ENCODE results near the gene ANK3.

Gene ANK3

DNA sequence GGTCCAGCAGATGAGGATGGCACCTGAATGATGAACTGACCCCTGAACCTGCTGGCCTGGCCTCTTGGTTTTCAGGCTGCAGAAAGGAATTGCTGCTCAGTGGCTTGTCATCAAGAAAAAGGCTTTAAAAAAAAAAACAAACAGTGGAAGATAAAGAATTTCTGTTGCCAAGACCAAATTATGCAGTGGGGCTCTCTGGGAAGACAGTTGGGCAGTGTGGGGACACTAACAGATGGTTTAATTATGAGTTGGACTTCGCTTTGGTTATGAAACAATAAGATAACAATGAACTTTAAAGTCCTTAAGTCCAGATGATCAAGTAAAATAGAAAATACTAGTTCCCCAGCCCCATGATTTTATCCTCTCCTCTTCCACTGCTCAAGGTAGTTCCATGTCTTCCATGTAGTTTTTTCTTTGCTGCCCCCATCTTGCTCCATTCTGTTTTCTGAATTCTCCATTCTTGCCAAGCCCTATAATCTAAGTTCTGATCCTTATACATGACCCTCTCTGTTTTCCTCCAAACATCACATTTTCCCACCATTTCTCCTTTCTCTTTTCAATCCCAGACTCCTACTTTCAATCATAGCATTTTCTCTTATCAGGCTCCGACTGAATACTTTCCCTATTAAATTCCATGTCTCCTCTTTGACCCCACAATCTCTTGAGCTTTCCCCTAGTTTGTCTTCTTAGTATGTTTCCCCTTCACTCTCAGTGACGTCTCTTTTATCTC is 52.6 kb downstream of the ANK3 start:
- H3K9me3 ChIP-seq (ENCODE audit: control insufficient read depth, insufficient read depth, low read length): no peaks in the 10 kb centered on the region
- H3K36me3 ChIP-seq (ENCODE audit: insufficient read depth, low read length): no peaks in the 10 kb centered on the region
- no peak overlapping the region for H3K9ac ChIP-seq (ENCODE audit: low read depth, low read length)
- peaks cover 10% of the 10 kb centered on the region; the same call in 1 of the 2 replicates for H3K4me1 ChIP-seq (ENCODE audit: insufficient read depth, low read length)

DNA sequence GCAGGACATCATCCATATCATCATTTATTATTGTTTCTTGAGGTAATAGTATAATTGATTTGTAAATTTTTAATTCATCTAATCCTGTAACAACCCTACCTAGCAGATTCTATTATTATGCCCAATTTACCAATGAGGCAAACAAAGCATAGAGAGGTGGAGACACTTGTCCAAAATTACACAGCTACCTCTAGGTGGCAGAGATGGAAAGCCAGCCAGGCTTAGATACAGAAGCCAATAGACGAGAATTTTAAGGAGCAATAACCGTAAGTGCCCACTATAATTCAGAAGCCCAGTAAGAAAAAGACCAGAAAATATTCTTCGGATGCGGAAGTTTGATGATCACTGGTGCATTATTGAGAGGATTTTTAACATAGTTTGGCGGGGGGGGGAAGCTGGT is 54.0 kb downstream of the ANK3 start:
- peaks cover 10% of the 10 kb centered on the region; the same call in 1 of the 2 replicates for H3K4me1 ChIP-seq (ENCODE audit: insufficient read depth, low read length)
- no peak overlapping the region for H3K9ac ChIP-seq (ENCODE audit: low read depth, low read length)
- no peaks in the 10 kb centered on the region for H3K9me3 ChIP-seq (ENCODE audit: control insufficient read depth, insufficient read depth, low read length)
- no peaks in the 10 kb centered on the region for H3K36me3 ChIP-seq (ENCODE audit: insufficient read depth, low read length)

DNA sequence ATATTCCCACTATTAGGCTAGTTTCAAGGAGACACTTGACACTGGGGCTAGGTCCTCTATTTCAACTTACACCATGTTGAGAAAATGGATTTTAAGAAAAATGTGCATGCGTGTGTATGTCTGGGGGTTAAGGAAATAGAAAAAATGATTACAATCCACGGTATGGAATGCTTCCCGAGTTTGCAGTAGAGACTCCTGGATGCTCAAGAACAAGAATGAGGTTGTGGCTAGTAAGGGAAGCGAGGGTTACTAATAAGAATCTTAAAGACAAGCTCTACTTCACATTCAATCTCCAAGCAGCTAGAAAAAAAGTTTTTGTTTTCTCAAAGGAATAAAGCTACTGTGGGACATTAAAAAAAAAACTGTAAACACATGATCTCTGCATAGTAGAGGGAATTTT is 54.7 kb downstream of the ANK3 start:
- no peaks in the 10 kb centered on the region for H3K9me3 ChIP-seq (ENCODE audit: control insufficient read depth, insufficient read depth, low read length)
- H3K4me1 ChIP-seq (ENCODE audit: insufficient read depth, low read length): peaks cover 10% of the 10 kb centered on the region; the same call in 1 of the 2 replicates
- no peaks in the 10 kb centered on the region for H3K36me3 ChIP-seq (ENCODE audit: insufficient read depth, low read length)
- no peak overlapping the region for H3K9ac ChIP-seq (ENCODE audit: low read depth, low read length)

DNA sequence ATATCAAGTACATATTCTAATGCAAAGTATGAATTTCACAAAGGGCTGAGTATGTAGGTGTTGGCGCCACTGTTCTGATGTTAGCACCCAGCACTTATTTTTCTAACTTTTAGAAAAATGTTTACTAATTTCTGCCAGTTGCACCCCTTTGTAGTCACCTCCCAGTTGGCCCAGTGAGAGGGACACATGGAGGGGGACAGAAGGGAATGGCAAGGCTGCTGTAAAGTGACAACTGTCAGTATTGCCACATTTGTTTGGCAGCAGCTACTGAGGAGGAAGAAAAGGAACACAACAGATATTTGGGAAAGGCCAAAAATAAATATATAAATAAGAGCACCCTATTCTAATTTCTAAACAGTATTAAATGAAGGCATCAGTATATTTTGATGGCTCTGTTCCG is 57.3 kb downstream of the ANK3 start:
- no peaks in the 10 kb centered on the region for H3K4me1 ChIP-seq (ENCODE audit: insufficient read depth, low read length)
- H3K9ac ChIP-seq (ENCODE audit: low read depth, low read length): no peak overlapping the region
- no peaks in the 10 kb centered on the region for H3K36me3 ChIP-seq (ENCODE audit: insufficient read depth, low read length)
- no peaks in the 10 kb centered on the region for H3K9me3 ChIP-seq (ENCODE audit: control insufficient read depth, insufficient read depth, low read length)

DNA sequence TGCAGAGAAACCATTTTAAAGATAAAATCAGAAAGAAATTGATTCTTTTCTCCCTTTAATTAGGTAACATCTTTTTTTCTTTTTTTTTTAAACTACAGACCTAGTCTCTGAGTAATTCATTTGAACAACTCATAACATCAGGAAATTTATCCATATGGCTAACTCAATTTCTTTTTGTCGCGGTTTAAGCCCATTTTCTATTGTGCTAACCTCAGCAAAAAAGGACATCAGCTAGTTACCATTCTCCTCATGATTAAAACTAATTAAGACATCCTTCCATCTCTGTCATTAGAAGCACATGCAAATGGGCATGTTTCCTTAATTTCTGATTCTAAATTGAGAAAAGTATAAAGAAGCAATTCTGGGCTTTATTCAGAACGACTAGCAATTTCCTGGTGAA is 57.8 kb downstream of the ANK3 start:
- Histone ChIP-seq H3K9ac (ENCODE audit: low read depth, low read length) (no peak overlapping the region), H3K4me1 (ENCODE audit: insufficient read depth, low read length) (no peaks in the 10 kb centered on the region), H3K36me3 (ENCODE audit: insufficient read depth, low read length) (no peaks in the 10 kb centered on the region), H3K9me3 (ENCODE audit: control insufficient read depth, insufficient read depth, low read length) (no peaks in the 10 kb centered on the region)

DNA sequence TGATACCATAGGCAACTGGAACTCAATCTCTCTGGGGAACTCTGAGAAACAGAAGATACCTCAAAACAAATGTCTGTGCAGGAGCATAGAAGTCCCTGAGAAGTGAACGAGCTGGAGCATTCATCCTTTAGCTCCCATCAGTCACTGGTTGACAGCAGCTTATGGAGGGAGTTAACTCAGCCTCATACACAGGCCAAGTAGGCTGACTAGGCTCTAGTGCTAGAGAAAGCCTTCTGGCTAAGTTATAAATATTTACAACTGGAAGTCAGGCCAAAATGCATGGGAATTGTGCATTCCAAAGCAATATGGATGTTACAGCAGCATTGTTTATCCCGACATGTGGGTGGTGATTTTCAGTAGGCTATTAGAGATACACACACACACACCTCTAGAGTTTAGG is 66.5 kb downstream of the ANK3 start:
- Histone ChIP-seq H3K9ac (ENCODE audit: low read depth, low read length) (no peak overlapping the region), H3K36me3 (ENCODE audit: insufficient read depth, low read length) (no peaks in the 10 kb centered on the region), H3K9me3 (ENCODE audit: control insufficient read depth, insufficient read depth, low read length) (no peaks in the 10 kb centered on the region), H3K4me1 (ENCODE audit: insufficient read depth, low read length) (no peaks in the 10 kb centered on the region)

DNA sequence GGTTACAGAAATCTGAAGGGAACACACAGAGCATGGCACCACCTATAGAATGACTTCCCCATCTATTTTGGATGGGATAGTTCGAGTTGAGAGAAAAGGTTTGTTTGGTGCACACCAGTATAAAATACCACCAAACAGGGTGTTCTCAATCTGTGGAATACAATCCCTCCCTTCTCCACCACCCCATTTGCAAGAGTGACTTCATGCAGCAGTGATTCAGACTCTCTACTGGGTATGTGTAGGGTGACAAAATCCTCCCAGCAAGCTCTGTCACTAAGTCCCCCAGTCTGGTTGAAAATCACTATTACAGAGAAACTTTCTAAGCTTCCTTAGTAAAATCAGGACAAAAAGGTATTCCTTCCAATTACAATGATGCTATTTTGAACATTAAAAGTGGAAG is 69.0 kb downstream of the ANK3 start:
- H3K9ac ChIP-seq (ENCODE audit: low read depth, low read length): no peak overlapping the region
- no peaks in the 10 kb centered on the region; the same call in 1 of the 2 replicates for H3K36me3 ChIP-seq (ENCODE audit: insufficient read depth, low read length)
- H3K9me3 ChIP-seq (ENCODE audit: control insufficient read depth, insufficient read depth, low read length): no peaks in the 10 kb centered on the region
- H3K4me1 ChIP-seq (ENCODE audit: insufficient read depth, low read length): no peaks in the 10 kb centered on the region

DNA sequence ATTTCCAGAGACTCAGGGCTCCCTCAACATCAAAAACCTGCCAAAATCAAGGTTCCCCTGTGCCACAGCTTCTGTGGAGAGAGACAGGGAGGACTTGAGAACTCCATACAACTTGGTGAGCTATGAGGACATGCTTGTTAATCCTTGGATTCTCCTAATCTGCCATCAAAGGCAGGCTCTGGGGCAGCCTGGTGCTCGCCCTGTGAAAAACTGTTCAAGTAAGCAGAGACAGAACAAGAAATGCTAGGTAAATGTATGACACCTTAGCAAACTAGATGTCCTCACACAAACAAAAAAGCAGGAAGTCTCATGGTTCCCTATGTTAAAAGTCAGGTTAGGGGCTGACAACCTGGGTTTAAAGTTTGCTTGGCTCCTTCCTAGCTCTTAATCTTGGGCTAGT is 73.6 kb downstream of the ANK3 start:
- H3K4me1 ChIP-seq (ENCODE audit: insufficient read depth, low read length): peaks cover 10% of the 10 kb centered on the region; the same call in 1 of the 2 replicates
- no peaks in the 10 kb centered on the region for H3K9me3 ChIP-seq (ENCODE audit: control insufficient read depth, insufficient read depth, low read length)
- H3K9ac ChIP-seq (ENCODE audit: low read depth, low read length): no peak overlapping the region
- H3K36me3 ChIP-seq (ENCODE audit: insufficient read depth, low read length): no peaks in the 10 kb centered on the region; the same call in 1 of the 2 replicates

DNA sequence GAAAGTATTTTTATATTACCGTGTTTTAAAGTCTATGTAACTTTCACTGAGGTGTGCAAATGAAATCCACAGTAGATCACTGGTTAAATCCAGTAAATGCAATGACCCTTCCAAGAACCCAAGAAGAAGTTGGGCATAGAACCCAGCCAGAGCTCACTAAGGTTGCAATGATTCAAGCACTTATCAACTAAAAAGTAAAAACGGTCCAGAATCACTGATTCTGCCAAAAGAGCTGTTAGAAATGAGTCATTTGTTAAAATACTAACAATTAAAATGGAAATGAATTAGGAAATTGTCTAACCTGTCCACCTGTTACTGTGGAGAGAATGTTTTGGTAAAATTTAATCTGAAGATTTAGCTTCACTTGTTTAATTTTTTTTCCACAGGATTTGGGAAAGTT is 74.4 kb downstream of the ANK3 start:
- Histone ChIP-seq H3K9ac (ENCODE audit: low read depth, low read length) (no peak overlapping the region), H3K9me3 (ENCODE audit: control insufficient read depth, insufficient read depth, low read length) (no peaks in the 10 kb centered on the region), H3K4me1 (ENCODE audit: insufficient read depth, low read length) (peaks cover 10% of the 10 kb centered on the region; the same call in 1 of the 2 replicates), H3K36me3 (ENCODE audit: insufficient read depth, low read length) (no peaks in the 10 kb centered on the region; the same call in 1 of the 2 replicates)

DNA sequence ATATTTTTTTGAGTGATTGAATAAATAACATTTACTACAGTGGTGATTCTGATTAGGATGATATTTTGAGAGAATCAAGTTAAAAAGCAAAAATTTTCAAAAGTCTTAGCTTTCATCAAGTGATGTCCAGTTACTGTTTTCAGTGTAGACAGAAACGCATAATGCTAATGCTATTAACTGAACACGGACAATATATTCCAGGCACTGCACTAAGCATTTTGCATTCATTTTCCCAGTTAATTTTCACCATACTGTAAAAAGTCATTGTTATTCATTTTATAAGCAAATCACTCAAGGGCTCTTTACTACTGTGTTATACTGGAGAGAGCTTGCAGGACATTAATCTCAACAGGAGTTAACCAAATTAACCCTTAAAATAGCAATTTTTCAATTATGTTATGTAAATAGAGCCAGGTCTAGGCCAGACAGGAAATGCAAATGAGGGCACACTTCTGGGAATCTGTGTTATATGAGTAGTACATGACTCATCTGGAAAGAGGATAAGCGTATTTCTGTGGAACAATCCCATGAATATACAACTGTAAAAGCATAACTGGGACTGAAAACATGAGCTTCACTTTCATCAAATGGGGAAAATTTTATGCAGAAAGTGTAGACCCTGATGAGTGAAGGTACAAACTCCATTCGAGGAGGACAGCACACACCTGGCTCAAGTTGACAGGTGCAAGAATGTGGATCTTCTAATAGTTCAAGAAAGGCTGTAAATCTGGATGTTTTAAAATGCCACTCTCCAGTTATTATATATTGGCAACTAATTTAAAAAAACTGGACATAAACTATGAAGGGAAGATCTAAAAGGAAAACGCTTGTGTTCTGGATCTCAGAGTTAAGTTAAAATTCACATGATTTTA is 75.4 kb downstream of the ANK3 start:
- no peak overlapping the region for H3K9ac ChIP-seq (ENCODE audit: low read depth, low read length)
- peaks cover 10% of the 10 kb centered on the region; the same call in 1 of the 2 replicates for H3K4me1 ChIP-seq (ENCODE audit: insufficient read depth, low read length)
- no peaks in the 10 kb centered on the region; the same call in 1 of the 2 replicates for H3K36me3 ChIP-seq (ENCODE audit: insufficient read depth, low read length)
- no peaks in the 10 kb centered on the region for H3K9me3 ChIP-seq (ENCODE audit: control insufficient read depth, insufficient read depth, low read length)

DNA sequence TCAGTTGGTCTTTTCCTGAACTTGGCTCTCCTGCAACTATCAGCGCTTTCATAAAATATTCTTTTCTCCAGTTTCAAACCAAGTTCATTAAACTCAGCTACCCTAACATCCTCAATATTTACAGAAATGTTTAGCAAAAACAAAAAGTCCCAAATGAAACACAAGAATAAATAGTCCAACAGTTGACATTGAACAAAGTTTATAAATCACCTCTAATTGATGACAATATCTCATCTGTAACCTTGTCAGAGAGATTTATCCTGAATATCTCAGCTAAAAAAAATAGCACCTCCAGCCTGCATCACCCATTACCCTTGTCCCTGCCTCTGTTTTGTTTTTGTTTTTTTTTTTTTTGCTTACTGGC is 76.1 kb downstream of the ANK3 start:
- Histone ChIP-seq H3K4me1 (ENCODE audit: insufficient read depth, low read length) (peaks cover 10% of the 10 kb centered on the region; the same call in 1 of the 2 replicates), H3K36me3 (ENCODE audit: insufficient read depth, low read length) (no peaks in the 10 kb centered on the region; the same call in 1 of the 2 replicates), H3K9ac (ENCODE audit: low read depth, low read length) (no peak overlapping the region), H3K9me3 (ENCODE audit: control insufficient read depth, insufficient read depth, low read length) (no peaks in the 10 kb centered on the region)

DNA sequence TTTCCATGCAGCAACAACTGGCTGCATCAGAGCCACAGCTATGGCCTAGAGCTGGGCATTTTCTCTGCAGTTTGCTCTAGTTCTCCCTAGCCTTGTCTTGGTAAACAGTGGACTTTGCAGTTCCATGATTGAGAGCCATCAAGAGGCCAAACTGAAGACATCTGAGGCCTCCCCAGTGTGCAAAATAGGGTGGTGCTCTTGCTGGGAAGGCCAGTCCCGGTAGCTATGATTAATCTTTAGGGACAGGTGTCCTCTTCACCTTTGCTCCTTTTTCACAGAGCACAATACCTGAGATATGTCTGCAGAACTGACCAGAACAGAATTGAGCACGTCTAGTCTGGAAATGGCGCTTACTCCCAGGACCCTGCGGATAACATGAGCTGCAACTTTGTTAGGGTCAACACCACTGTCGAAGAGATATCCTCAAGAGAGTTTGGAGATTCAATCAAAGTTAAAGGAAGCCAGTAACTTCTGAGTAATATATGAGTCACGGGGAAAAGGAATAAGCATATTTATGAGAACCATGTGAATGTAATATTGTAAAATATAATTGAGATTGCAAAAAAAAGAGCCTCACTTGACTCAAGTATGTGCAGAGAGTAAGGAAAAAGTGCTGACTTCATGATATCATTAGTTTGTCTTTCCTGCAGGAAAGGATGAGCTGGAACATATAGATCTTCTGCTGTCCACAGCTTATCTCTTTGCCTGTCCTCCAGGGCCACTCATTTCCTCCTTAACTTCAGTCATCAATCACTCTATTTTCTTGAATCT is 76.7 kb downstream of the ANK3 start:
- no peak overlapping the region for H3K9ac ChIP-seq (ENCODE audit: low read depth, low read length)
- H3K9me3 ChIP-seq (ENCODE audit: control insufficient read depth, insufficient read depth, low read length): no peaks in the 10 kb centered on the region

DNA sequence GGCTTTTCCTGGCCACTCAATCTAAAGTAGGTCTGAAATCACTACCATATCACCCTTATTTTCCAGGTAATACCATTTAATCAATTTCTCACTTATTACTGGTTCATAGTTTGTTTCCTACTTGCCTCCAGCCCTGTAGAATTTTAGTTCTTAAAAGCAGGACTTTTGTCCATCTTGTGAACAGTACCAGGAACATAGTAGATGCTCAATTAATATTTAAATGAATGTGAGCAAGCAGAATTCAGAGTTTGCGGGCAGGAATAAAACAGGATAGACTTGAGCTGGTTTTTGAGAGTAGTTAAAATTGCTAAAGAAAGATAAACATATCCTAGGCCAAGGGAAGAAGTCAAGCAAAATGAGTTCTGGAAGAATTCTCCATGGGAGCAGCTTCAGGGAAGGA is 77.9 kb downstream of the ANK3 start:
- Histone ChIP-seq H3K9ac (ENCODE audit: low read depth, low read length) (no peak overlapping the region), H3K9me3 (ENCODE audit: control insufficient read depth, insufficient read depth, low read length) (no peaks in the 10 kb centered on the region), H3K4me1 (ENCODE audit: insufficient read depth, low read length) (peaks cover 10% of the 10 kb centered on the region; the same call in 1 of the 2 replicates), H3K36me3 (ENCODE audit: insufficient read depth, low read length) (no peaks in the 10 kb centered on the region; the same call in 1 of the 2 replicates)

More for the DNA sequence above, 76.7 kb downstream of the ANK3 start:
- H3K36me3 ChIP-seq (ENCODE audit: insufficient read depth, low read length): no peaks in the 10 kb centered on the region; the same call in 1 of the 2 replicates
- peaks cover 10% of the 10 kb centered on the region; the same call in 1 of the 2 replicates for H3K4me1 ChIP-seq (ENCODE audit: insufficient read depth, low read length)

DNA sequence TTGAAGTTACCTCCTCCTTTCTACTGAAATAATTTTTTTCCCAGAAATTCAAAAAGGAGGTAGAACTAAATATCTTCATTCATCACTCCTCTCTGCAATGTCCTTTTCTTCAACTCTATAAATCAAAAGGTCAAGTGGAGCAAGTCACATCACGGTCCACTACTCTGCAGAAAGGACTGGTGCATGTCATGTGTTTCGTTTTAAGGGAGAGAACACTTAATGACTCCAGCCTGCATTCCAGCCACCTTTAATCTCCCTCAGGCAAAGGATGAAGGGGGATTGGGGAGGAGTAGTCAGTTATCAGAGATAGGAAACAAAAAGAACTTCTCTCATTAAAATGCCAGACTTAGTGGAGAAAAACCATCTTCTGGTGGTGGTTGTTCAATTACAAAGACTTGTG is 78.9 kb downstream of the ANK3 start:
- Histone ChIP-seq H3K9ac (ENCODE audit: low read depth, low read length) (no peak overlapping the region), H3K9me3 (ENCODE audit: control insufficient read depth, insufficient read depth, low read length) (no peaks in the 10 kb centered on the region), H3K4me1 (ENCODE audit: insufficient read depth, low read length) (peaks cover 10% of the 10 kb centered on the region; the same call in 1 of the 2 replicates), H3K36me3 (ENCODE audit: insufficient read depth, low read length) (no peaks in the 10 kb centered on the region)

Data from ES-I3 (cell line).